ENCODE measurements around the gene NBPF6. TPM values are rescaled to one million over a fixed set of nuclear protein-coding genes. Genes with fewer than 3 reads are reported as not detected.
"Not testable (repeated sequence)": the region's sequence is repeated elsewhere in the genome, so short reads cannot be mapped to it uniquely, and the experiment has no call there.

Gene NBPF6, protein sequence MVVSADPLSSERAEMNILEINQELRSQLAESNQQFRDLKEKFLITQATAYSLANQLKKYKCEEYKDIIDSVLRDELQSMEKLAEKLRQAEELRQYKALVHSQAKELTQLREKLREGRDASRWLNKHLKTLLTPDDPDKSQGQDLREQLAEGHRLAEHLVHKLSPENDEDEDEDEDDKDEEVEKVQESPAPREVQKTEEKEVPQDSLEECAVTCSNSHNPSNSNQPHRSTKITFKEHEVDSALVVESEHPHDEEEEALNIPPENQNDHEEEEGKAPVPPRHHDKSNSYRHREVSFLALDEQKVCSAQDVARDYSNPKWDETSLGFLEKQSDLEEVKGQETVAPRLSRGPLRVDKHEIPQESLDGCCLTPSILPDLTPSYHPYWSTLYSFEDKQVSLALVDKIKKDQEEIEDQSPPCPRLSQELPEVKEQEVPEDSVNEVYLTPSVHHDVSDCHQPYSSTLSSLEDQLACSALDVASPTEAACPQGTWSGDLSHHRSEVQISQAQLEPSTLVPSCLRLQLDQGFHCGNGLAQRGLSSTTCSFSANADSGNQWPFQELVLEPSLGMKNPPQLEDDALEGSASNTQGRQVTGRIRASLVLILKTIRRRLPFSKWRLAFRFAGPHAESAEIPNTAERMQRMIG
- total RNA-seq (2022), result 0.57 and 0.84 TPM in 2 replicates
- percentile 20 among the genes with signal in this experiment for Bru-seq, nascent RNA
- percentile 24 among the genes with signal in this experiment for BruChase-seq, experiment 1, labeled RNA remaining after a 2-hour chase
- percentile 22 among the genes with signal in this experiment for BruChase-seq, experiment 2, labeled RNA remaining after a 6-hour chase
- long read RNA-seq, result 0 reads

- intact Hi-C loops (cut with micrococcal nuclease; ENCODE audit: unreplicated experiment); H3K9me3 ChIP-seq; BruUV-seq (replicated peaks); CTCF ChIA-PET; H3K4me3 ChIP-seq (ENCODE audit: low read depth, low read length); H3K27ac Mint-ChIP-seq (ENCODE audit: unreplicated experiment); H3K4me1 ChIP-seq; H3K36me3 ChIP-seq (ENCODE audit: control insufficient read depth, insufficient read depth, low read length); POLR2A ChIA-PET; H3K36me3 Mint-ChIP-seq (ENCODE audit: insufficient read depth, unreplicated experiment); H3K4me1 Mint-ChIP-seq (ENCODE audit: low read depth, unreplicated experiment); DNase-seq; H3K27me3 Mint-ChIP-seq (ENCODE audit: insufficient read depth, unreplicated experiment); H3K9me3 Mint-ChIP-seq (ENCODE audit: unreplicated experiment); H3K4me3 Mint-ChIP-seq (ENCODE audit: unreplicated experiment); H3K27me3 ChIP-seq (replicated peaks; ENCODE audit: control insufficient read depth, insufficient read depth, low read length): not testable (repeated sequence)
Observed at GRCh38 chr1:108450043-108450442, at the start of gene NBPF6. Gene NBPF6, plus strand, starts transcription at chr1:108450343. Its CDS starts 259 bp downstream, at chr1:108450602.

DNA sequence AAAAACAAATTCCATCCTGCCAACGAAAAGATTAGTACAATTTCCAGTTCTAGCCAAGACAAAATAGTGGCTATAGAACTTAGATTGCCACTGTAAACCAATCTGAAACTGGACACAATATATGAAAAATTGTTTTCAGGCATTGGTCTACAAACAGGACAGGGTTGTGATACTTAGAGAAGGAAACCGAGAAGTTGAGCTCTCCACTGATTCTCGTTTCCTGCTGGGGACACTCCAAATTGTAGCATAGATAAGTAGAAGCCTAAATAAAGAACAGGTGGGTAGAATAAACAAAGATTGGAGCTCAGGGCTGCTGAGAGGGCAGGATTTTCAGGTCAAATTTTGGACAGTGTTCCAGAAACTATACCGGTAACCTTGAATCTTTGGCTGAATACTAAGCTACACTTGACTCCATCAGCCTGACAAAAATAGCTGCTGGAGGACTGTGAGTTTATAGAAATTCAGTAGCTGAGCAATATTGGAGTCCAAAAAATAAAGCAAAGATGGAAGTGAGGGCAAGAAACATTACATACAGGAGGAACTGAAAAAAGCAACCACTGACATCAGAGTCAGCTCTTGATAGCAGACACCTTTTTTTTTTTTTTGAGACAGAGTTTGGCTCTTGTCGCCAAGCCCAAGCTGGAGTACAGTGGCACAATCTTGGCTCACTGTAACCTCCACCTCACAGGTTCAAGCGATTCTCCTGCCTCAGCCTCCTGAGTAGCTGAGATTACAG is 38.9 kb upstream of the NBPF6 start:
- BruUV-seq (replicated peaks); H3K36me3 Mint-ChIP-seq (ENCODE audit: insufficient read depth, unreplicated experiment); H3K27me3 ChIP-seq (replicated peaks; ENCODE audit: control insufficient read depth, insufficient read depth, low read length); H3K4me1 Mint-ChIP-seq (ENCODE audit: low read depth, unreplicated experiment); H3K4me1 ChIP-seq; DNase-seq; POLR2A ChIA-PET; H3K9me3 ChIP-seq; H3K4me3 Mint-ChIP-seq (ENCODE audit: unreplicated experiment); H3K9me3 Mint-ChIP-seq (ENCODE audit: unreplicated experiment); CTCF ChIA-PET; H3K27me3 Mint-ChIP-seq (ENCODE audit: insufficient read depth, unreplicated experiment); H3K4me3 ChIP-seq (ENCODE audit: low read depth, low read length); H3K36me3 ChIP-seq (ENCODE audit: control insufficient read depth, insufficient read depth, low read length); H3K27ac Mint-ChIP-seq (ENCODE audit: unreplicated experiment); intact Hi-C loops (cut with micrococcal nuclease; ENCODE audit: unreplicated experiment): not testable (repeated sequence)

GRCh38 chr1:108420129-108420528 is 30.0 kb upstream of the NBPF6 start:
- DNase-seq; H3K9me3 Mint-ChIP-seq (ENCODE audit: unreplicated experiment); H3K4me3 ChIP-seq (ENCODE audit: low read depth, low read length); intact Hi-C loops (cut with micrococcal nuclease; ENCODE audit: unreplicated experiment); H3K4me1 Mint-ChIP-seq (ENCODE audit: low read depth, unreplicated experiment); CTCF ChIA-PET; H3K27me3 Mint-ChIP-seq (ENCODE audit: insufficient read depth, unreplicated experiment); H3K4me1 ChIP-seq; H3K36me3 Mint-ChIP-seq (ENCODE audit: insufficient read depth, unreplicated experiment); H3K36me3 ChIP-seq (ENCODE audit: control insufficient read depth, insufficient read depth, low read length); BruUV-seq (replicated peaks); H3K9me3 ChIP-seq; H3K4me3 Mint-ChIP-seq (ENCODE audit: unreplicated experiment); POLR2A ChIA-PET; H3K27me3 ChIP-seq (replicated peaks; ENCODE audit: control insufficient read depth, insufficient read depth, low read length); H3K27ac Mint-ChIP-seq (ENCODE audit: unreplicated experiment): not testable (repeated sequence)

DNA sequence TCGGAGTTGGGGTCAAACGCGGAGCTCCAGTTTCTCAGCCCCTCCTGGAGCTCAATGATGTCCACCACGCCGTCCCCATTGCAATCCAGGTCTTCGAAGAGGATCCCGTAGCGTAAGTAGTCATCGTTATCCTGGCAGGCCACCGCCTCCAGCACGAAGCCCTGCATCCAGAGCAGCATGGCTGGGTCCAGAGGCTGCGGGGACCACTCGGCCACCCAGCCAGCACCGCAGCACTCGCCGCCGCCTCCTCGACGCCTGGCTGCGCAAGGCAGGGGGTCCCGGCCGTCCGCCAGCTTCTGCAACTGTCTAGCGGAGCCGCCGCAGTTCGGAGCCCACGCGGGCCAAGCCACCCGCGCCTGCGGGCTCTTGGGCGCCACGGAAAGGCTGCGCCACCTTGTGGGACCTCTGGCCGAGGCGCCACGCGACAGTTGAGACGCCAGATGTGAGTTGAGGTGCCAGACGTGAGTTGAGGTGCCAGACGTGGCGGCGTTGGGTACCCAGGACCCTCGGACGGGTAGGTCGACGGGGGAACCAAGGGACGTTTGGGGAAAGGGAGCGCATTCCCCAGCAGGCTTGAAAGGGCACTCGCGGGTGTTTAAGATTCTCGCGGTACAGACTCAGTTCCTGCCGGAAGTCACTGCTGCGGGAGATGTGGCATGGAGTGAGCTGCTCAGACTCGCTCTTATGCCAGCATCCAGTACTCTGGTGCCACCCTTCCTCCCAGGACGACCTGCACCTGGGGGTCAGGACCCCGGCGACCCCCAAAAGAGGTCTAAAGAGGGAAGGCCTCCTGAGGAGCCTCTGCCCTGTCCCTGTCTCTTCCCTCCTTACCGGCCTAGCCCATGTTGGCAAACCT is 28.9 kb upstream of the NBPF6 start:
- intact Hi-C loops (cut with micrococcal nuclease; ENCODE audit: unreplicated experiment); H3K27ac Mint-ChIP-seq (ENCODE audit: unreplicated experiment); H3K4me1 ChIP-seq; POLR2A ChIA-PET; H3K9me3 ChIP-seq; H3K4me1 Mint-ChIP-seq (ENCODE audit: low read depth, unreplicated experiment); CTCF ChIA-PET; H3K9me3 Mint-ChIP-seq (ENCODE audit: unreplicated experiment); H3K4me3 ChIP-seq (ENCODE audit: low read depth, low read length); BruUV-seq (replicated peaks); H3K36me3 ChIP-seq (ENCODE audit: control insufficient read depth, insufficient read depth, low read length); DNase-seq; H3K36me3 Mint-ChIP-seq (ENCODE audit: insufficient read depth, unreplicated experiment); H3K27me3 Mint-ChIP-seq (ENCODE audit: insufficient read depth, unreplicated experiment); H3K4me3 Mint-ChIP-seq (ENCODE audit: unreplicated experiment); H3K27me3 ChIP-seq (replicated peaks; ENCODE audit: control insufficient read depth, insufficient read depth, low read length): not testable (repeated sequence)

DNA sequence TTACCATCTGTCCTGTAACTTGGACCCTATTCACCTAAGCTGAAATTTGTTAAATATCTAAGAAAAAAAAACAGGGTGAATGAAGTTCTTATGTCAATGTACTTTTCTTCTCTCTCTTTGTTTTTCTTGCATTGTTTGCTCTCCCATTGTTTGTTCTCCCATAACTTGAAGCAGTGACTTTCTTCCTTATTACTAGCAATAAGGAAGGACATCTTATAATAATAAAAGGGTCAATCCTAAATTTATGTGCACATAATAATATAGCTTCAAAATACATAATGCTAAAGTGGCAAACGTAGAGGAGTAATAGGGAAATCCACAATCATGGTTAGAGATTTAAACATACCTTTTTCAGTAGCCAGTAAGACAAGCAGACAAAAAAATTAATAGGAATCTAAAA is 23.3 kb upstream of the NBPF6 start:
- H3K27me3 Mint-ChIP-seq (ENCODE audit: insufficient read depth, unreplicated experiment); H3K9me3 ChIP-seq; BruUV-seq (replicated peaks); H3K4me3 Mint-ChIP-seq (ENCODE audit: unreplicated experiment); POLR2A ChIA-PET; H3K27ac Mint-ChIP-seq (ENCODE audit: unreplicated experiment); H3K36me3 ChIP-seq (ENCODE audit: control insufficient read depth, insufficient read depth, low read length); DNase-seq; H3K9me3 Mint-ChIP-seq (ENCODE audit: unreplicated experiment); H3K27me3 ChIP-seq (replicated peaks; ENCODE audit: control insufficient read depth, insufficient read depth, low read length); intact Hi-C loops (cut with micrococcal nuclease; ENCODE audit: unreplicated experiment); CTCF ChIA-PET; H3K4me1 ChIP-seq; H3K36me3 Mint-ChIP-seq (ENCODE audit: insufficient read depth, unreplicated experiment); H3K4me1 Mint-ChIP-seq (ENCODE audit: low read depth, unreplicated experiment); H3K4me3 ChIP-seq (ENCODE audit: low read depth, low read length): not testable (repeated sequence)

DNA sequence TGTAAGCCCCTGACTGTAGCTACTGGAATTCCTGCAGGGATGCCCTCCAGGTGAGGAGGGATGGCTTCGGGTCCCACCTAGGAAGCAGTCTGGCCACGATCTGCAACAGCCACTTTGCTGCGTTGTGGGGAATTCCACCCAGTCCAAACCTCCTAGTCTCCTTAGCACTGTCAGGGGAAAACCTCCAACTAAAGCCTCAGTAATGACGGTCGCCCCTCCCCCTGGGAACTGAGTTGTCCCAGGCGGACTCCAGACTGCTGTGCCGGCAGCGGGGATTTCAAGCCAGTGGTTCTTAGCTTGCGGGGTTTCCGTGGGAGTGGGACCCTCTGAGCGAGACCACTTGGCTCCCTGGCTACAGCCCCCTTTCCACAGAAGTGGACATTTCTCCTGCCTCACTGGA is 18.1 kb upstream of the NBPF6 start:
- H3K36me3 ChIP-seq (ENCODE audit: control insufficient read depth, insufficient read depth, low read length); H3K4me3 ChIP-seq (ENCODE audit: low read depth, low read length); POLR2A ChIA-PET; H3K27me3 Mint-ChIP-seq (ENCODE audit: insufficient read depth, unreplicated experiment); H3K27ac Mint-ChIP-seq (ENCODE audit: unreplicated experiment); DNase-seq; H3K36me3 Mint-ChIP-seq (ENCODE audit: insufficient read depth, unreplicated experiment); H3K9me3 Mint-ChIP-seq (ENCODE audit: unreplicated experiment); BruUV-seq (replicated peaks); H3K9me3 ChIP-seq; CTCF ChIA-PET; H3K4me3 Mint-ChIP-seq (ENCODE audit: unreplicated experiment); H3K27me3 ChIP-seq (replicated peaks; ENCODE audit: control insufficient read depth, insufficient read depth, low read length); H3K4me1 Mint-ChIP-seq (ENCODE audit: low read depth, unreplicated experiment); intact Hi-C loops (cut with micrococcal nuclease; ENCODE audit: unreplicated experiment); H3K4me1 ChIP-seq: not testable (repeated sequence)

Data from Caco-2 (cell line).